K562 (cell line): ENCODE measurements around the gene LPIN2. TPM values are rescaled to one million over a fixed set of nuclear protein-coding genes. Genes with fewer than 3 reads are reported as not detected.
A peak's percentile ranks its signal among the peaks of the same experiment; 100 is the strongest.

ENCODE experiments used
- CEBPZ ChIP-seq: fragments of 150-350 bp; IDR thresholded peaks from 2 replicates; pipeline ENCODE4 v1.6.1; 2014; ENCODE audit warnings: low read depth, mild to moderate bottlenecking, low read length, borderline replicate concordance
- CSDE1 ChIP-seq, 2 experiments: fragments of 450-650 bp; IDR thresholded peaks; 2 replicates each; pipeline ENCODE4 v1.6.1; 2016; ENCODE audit warnings: mild to moderate bottlenecking in 1 of 2
- EP300 ChIP-seq: IDR thresholded peaks from 2 replicates; pipeline ENCODE4 v1.6.1; 2012; ENCODE audit warnings: low read length, improper control_type of control experiment
- MBD2 ChIP-seq: sonication (generic); IDR thresholded peaks from 2 replicates; pipeline ENCODE4 v1.6.1; 2016; ENCODE audit warnings: low read depth, borderline replicate concordance
- ZFX ChIP-seq: sonication (generic); formaldehyde crosslinking; IDR thresholded peaks from 2 replicates; pipeline ENCODE4 v1.8.0; 2022; ENCODE audit warnings: mild to moderate bottlenecking, missing genetic modification reagents, moderate library complexity
- ZNF134 ChIP-seq: fragments of 250-450 bp; sonication (Bioruptor Pico); conservative IDR thresholded peaks from 2 replicates; pipeline ENCODE4 v1.4.0; 2020
- ZNF282 ChIP-seq: sonication (generic); formaldehyde crosslinking; IDR thresholded peaks from 2 replicates; pipeline ENCODE4 v1.8.1; 2023; ENCODE audit warnings: missing genetic modification reagents
- ZNF583 ChIP-seq: fragments of 250-450 bp; sonication (Bioruptor Pico); IDR thresholded peaks from 2 replicates; pipeline ENCODE4 v1.4.0; 2020
- ZNF785 ChIP-seq: fragments of 250-450 bp; sonication (Bioruptor Pico); IDR thresholded peaks from 2 replicates; pipeline ENCODE4 v1.4.0; 2020; ENCODE audit warnings: mild to moderate bottlenecking
- polyA plus RNA-seq, 8 experiments: library from polyadenylated mRNA; depleted of rRNA in 4 of 8; stranded (reverse) in 5 of 8; unstranded in 3 of 8; fragments of >200 nt; fragmentation: Nextera tagmentation in 2 of 8; fragmentation: Illumina TruSeq in 1 of 8; extraction: Ambion mirVana in 2 of 8; extraction: Trizol in 1 of 8; gene quantifications; 2 replicates each; pipeline versions ENCODE4 v1.2.1 to v1.2.3, GENCODE V29; 2011 to 2014; ENCODE audit warnings: inconsistent platforms in 1 of 8, missing spikeins in 1 of 8
- total RNA-seq, 7 experiments: library from RNA; depleted of rRNA in 6 of 7; stranded (reverse); fragments of >200 nt in 6 of 7; fragmentation: Illumina TruSeq in 2 of 7; extraction: Trizol in 2 of 7; gene quantifications; 2 replicates each; pipeline versions ENCODE4 v1.2.1 to v1.2.3, GENCODE V29; 2011 to 2021; ENCODE audit warnings: low replicate concordance in 1 of 7
- TF ChIP-seq, protein P1 (sequence below): fragments of 250-450 bp; sonication (Bioruptor Pico); IDR thresholded peaks from 2 replicates; pipeline ENCODE4 v1.8.0; 2022; ENCODE audit warnings: moderate library complexity, mild to moderate bottlenecking, inconsistent platforms
- TF ChIP-seq, protein P2 (sequence below): fragments of 200-600 bp; sonication (generic); IDR thresholded peaks from one replicate; pipeline ENCODE4 v1.6.1; 2012; ENCODE audit warnings: mild to moderate bottlenecking, low read depth, low read length, inconsistent platforms

Gene LPIN2
- total and polyA plus RNA-seq, 9 of the 15 experiments (the other 6 are each of a cell fraction or from before 2014, with no cell fraction given), result 5.2 to 34.8 (median 24.6) TPM

DNA sequence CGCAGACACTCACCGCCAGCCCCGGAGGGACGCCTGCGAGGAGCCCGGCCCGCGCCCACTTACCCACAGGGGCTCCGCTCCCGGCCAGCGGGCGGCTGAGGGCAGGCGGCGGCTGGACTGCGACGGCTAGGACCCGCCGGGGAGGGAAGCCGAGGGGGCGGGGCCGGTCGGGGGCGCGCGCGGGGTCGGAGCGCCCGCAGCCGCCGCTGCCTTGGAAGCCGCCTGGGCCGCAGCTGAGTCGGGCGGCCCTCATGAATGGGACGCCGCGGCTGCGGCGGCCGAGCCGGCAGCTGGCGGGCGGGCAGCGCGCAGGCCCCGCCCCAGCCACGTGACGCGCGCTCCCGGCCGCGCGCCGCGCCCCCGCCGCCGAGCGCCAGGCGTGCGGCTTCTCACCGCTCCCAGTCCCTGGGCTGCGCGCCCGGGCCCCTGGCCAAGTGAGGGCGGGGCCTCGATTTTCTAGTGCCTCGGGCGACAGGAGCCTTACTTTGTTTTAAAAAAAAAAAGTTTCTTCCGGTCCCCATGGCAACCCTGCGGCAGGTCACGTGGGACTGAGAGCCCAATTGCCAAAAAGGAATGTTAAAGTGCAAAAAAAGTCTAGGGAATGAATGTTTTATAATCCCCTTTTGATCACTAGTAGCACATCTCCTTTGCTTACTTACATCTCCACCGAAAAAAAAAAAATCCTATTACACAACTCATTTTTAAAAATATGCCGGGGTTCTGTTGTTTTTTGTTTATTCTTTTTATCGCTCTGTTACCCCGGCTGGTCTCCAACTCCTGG lies at the start of gene LPIN2 (continued):
- no peak for TF ChIP-seq MBD2
- TF ChIP-seq, protein P1, sequence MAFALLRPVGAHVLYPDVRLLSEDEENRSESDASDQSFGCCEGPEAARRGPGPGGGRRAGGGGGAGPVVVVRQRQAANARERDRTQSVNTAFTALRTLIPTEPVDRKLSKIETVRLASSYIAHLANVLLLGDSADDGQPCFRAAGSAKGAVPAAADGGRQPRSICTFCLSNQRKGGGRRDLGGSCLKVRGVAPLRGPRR (CRISPR knock-in tag), result 0 out of 2 replicates have a peak, but pooled peaks have one; percentile 23
- no peak for TF ChIP-seq ZNF785 (CRISPR knock-in tag)
- TF ChIP-seq ZFX (CRISPR knock-in tag), result no peak
- peak in 1 of 2 experiments; percentile 89; a peak in 2 of 4 replicates for TF ChIP-seq CSDE1 (IDR thresholded peaks at IDR 0.05)
- TF ChIP-seq CEBPZ, result no peak; the same call in 1 of the 2 replicates
- no peak for TF ChIP-seq ZNF282 (CRISPR knock-in tag)
- TF ChIP-seq, protein P2, sequence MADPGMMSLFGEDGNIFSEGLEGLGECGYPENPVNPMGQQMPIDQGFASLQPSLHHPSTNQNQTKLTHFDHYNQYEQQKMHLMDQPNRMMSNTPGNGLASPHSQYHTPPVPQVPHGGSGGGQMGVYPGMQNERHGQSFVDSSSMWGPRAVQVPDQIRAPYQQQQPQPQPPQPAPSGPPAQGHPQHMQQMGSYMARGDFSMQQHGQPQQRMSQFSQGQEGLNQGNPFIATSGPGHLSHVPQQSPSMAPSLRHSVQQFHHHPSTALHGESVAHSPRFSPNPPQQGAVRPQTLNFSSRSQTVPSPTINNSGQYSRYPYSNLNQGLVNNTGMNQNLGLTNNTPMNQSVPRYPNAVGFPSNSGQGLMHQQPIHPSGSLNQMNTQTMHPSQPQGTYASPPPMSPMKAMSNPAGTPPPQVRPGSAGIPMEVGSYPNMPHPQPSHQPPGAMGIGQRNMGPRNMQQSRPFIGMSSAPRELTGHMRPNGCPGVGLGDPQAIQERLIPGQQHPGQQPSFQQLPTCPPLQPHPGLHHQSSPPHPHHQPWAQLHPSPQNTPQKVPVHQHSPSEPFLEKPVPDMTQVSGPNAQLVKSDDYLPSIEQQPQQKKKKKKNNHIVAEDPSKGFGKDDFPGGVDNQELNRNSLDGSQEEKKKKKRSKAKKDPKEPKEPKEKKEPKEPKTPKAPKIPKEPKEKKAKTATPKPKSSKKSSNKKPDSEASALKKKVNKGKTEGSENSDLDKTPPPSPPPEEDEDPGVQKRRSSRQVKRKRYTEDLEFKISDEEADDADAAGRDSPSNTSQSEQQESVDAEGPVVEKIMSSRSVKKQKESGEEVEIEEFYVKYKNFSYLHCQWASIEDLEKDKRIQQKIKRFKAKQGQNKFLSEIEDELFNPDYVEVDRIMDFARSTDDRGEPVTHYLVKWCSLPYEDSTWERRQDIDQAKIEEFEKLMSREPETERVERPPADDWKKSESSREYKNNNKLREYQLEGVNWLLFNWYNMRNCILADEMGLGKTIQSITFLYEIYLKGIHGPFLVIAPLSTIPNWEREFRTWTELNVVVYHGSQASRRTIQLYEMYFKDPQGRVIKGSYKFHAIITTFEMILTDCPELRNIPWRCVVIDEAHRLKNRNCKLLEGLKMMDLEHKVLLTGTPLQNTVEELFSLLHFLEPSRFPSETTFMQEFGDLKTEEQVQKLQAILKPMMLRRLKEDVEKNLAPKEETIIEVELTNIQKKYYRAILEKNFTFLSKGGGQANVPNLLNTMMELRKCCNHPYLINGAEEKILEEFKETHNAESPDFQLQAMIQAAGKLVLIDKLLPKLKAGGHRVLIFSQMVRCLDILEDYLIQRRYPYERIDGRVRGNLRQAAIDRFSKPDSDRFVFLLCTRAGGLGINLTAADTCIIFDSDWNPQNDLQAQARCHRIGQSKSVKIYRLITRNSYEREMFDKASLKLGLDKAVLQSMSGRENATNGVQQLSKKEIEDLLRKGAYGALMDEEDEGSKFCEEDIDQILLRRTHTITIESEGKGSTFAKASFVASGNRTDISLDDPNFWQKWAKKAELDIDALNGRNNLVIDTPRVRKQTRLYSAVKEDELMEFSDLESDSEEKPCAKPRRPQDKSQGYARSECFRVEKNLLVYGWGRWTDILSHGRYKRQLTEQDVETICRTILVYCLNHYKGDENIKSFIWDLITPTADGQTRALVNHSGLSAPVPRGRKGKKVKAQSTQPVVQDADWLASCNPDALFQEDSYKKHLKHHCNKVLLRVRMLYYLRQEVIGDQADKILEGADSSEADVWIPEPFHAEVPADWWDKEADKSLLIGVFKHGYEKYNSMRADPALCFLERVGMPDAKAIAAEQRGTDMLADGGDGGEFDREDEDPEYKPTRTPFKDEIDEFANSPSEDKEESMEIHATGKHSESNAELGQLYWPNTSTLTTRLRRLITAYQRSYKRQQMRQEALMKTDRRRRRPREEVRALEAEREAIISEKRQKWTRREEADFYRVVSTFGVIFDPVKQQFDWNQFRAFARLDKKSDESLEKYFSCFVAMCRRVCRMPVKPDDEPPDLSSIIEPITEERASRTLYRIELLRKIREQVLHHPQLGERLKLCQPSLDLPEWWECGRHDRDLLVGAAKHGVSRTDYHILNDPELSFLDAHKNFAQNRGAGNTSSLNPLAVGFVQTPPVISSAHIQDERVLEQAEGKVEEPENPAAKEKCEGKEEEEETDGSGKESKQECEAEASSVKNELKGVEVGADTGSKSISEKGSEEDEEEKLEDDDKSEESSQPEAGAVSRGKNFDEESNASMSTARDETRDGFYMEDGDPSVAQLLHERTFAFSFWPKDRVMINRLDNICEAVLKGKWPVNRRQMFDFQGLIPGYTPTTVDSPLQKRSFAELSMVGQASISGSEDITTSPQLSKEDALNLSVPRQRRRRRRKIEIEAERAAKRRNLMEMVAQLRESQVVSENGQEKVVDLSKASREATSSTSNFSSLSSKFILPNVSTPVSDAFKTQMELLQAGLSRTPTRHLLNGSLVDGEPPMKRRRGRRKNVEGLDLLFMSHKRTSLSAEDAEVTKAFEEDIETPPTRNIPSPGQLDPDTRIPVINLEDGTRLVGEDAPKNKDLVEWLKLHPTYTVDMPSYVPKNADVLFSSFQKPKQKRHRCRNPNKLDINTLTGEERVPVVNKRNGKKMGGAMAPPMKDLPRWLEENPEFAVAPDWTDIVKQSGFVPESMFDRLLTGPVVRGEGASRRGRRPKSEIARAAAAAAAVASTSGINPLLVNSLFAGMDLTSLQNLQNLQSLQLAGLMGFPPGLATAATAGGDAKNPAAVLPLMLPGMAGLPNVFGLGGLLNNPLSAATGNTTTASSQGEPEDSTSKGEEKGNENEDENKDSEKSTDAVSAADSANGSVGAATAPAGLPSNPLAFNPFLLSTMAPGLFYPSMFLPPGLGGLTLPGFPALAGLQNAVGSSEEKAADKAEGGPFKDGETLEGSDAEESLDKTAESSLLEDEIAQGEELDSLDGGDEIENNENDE, result no peak
- no peak for TF ChIP-seq EP300
- no peak for TF ChIP-seq ZNF583 (CRISPR knock-in tag)
- TF ChIP-seq ZNF134, result no peak
